Hepatocyte (in vitro differentiated cells): ENCODE measurements around the gene ACY1. TPM values are rescaled to one million over a fixed set of nuclear protein-coding genes. Genes with fewer than 3 reads are reported as not detected.

Source experiments
- DNase-seq: peaks from one replicate; pipeline ENCODE4 v3.0.0-alpha.2; 2016; ENCODE audit warnings: low spot score
- H2AFZ ChIP-seq: fragments of 200-600 bp; sonication (generic); 2 replicates; pipeline ENCODE4 v1.6.0; 2016; ENCODE audit warnings: antibody characterized with exemption, mild to moderate bottlenecking
- H3K27ac ChIP-seq: fragments of 200-600 bp; sonication (generic); 2 replicates; pipeline ENCODE4 v1.5.1; 2016; ENCODE audit warnings: mild to moderate bottlenecking
- H3K27me3 ChIP-seq: fragments of 200-600 bp; sonication (generic); 2 replicates; pipeline ENCODE4 v1.6.1; 2016
- H3K36me3 ChIP-seq: fragments of 200-600 bp; sonication (generic); replicated peaks from 2 replicates; pipeline ENCODE4 v1.5.1; 2016; ENCODE audit warnings: low read depth; ENCODE audit not compliant: insufficient read depth
- H3K4me1 ChIP-seq: fragments of 200-600 bp; sonication (generic); 2 replicates; pipeline ENCODE4 v1.5.1; 2016; ENCODE audit warnings: mild to moderate bottlenecking, moderate library complexity; ENCODE audit not compliant: insufficient read depth
- H3K4me2 ChIP-seq: fragments of 200-600 bp; sonication (generic); 2 replicates; pipeline ENCODE4 v1.6.0; 2016
- H3K4me3 ChIP-seq: fragments of 200-600 bp; sonication (generic); 2 replicates; pipeline ENCODE4 v1.5.1; 2016; ENCODE audit warnings: mild to moderate bottlenecking
- H3K79me2 ChIP-seq: fragments of 200-600 bp; sonication (generic); 2 replicates; pipeline ENCODE4 v1.6.0; 2017; ENCODE audit warnings: mild to moderate bottlenecking
- H3K9me2 ChIP-seq: fragments of 200-600 bp; sonication (generic); replicated peaks from 2 replicates; pipeline ENCODE4 v1.6.0; 2017; ENCODE audit warnings: mild to moderate bottlenecking; ENCODE audit not compliant: insufficient read depth
- H3K9me3 ChIP-seq: fragments of 200-600 bp; sonication (generic); 2 replicates; pipeline ENCODE4 v1.5.1; 2016; ENCODE audit warnings: low read depth, mild to moderate bottlenecking
- H4K20me1 ChIP-seq: fragments of 200-600 bp; sonication (generic); 2 replicates; pipeline ENCODE4 v1.6.0; 2016; ENCODE audit warnings: mild to moderate bottlenecking; ENCODE audit not compliant: insufficient read depth, poor library complexity, severe bottlenecking
- CTCF ChIP-seq: fragments of 200-600 bp; sonication (generic); IDR thresholded peaks from 2 replicates; pipeline ENCODE4 v1.5.1; 2016; ENCODE audit warnings: antibody characterized with exemption, mild to moderate bottlenecking; ENCODE audit not compliant: poor library complexity
- EZH2 ChIP-seq: fragments of 200-600 bp; sonication (generic); IDR thresholded peaks from 2 replicates; pipeline ENCODE4 v1.6.1; 2016; ENCODE audit warnings: antibody characterized with exemption, mild to moderate bottlenecking, borderline replicate concordance
- EZH2phosphoT487 ChIP-seq: fragments of 200-600 bp; sonication (generic); IDR thresholded peaks from one replicate; pipeline ENCODE4 v1.6.1; 2018; ENCODE audit warnings: antibody characterized with exemption, mild to moderate bottlenecking, low read depth, moderate library complexity; ENCODE audit not compliant: unreplicated experiment, severe bottlenecking
- WGBS: methylation state at CpG from one replicate; pipeline ENCODE4 v1.1.6; 2016; ENCODE audit warnings: low lambda C conversion rate; ENCODE audit errors: missing lambda C conversion rate; 5-methylcytosine and 5-hydroxymethylcytosine counted together
- polyA plus RNA-seq: library from polyadenylated mRNA; unstranded; fragments of >200 nt; fragmentation: Nextera tagmentation; extraction: Ambion mirVana; gene quantifications from 2 replicates; pipeline ENCODE4 v1.2.1, GENCODE V29; 2016
- total RNA-seq: library from RNA; depleted of rRNA; stranded (reverse); fragments of >200 nt; gene quantifications from 2 replicates; pipeline ENCODE4 v1.2.3, GENCODE V29; 2014

Gene ACY1
- total and polyA plus RNA-seq, 2 experiments from 2014 or later, result 164 to 183 TPM

- H3K4me3 ChIP-seq, result no peak overlapping the region
- no peaks in the 10 kb centered on the region for H3K9me3 ChIP-seq
- peaks cover 24% of the 10 kb centered on the region for H3K79me2 ChIP-seq
- H3K27me3 ChIP-seq, result no peaks in the 10 kb centered on the region
- no peaks in the 10 kb centered on the region for H4K20me1 ChIP-seq
- H3K27ac ChIP-seq, result no peak overlapping the region
- no peaks in the 10 kb centered on the region for H3K36me3 ChIP-seq
- TF ChIP-seq EZH2phosphoT487 (no peak), EZH2 (no peak), CTCF (no peak)
- no peak for DNase-seq
- no peaks in the 10 kb centered on the region for H3K9me2 ChIP-seq
- 90% methylated on average over 9 of the region's 9 CpGs for WGBS
- no peak overlapping the region for H3K4me2 ChIP-seq
- no peak overlapping the region for H2AFZ ChIP-seq
- peaks cover 10% of the 10 kb centered on the region for H3K4me1 ChIP-seq
Observed at GRCh38 chr3:51938780-51939425, 44.4 kb upstream of the ACY1 start.

DNA sequence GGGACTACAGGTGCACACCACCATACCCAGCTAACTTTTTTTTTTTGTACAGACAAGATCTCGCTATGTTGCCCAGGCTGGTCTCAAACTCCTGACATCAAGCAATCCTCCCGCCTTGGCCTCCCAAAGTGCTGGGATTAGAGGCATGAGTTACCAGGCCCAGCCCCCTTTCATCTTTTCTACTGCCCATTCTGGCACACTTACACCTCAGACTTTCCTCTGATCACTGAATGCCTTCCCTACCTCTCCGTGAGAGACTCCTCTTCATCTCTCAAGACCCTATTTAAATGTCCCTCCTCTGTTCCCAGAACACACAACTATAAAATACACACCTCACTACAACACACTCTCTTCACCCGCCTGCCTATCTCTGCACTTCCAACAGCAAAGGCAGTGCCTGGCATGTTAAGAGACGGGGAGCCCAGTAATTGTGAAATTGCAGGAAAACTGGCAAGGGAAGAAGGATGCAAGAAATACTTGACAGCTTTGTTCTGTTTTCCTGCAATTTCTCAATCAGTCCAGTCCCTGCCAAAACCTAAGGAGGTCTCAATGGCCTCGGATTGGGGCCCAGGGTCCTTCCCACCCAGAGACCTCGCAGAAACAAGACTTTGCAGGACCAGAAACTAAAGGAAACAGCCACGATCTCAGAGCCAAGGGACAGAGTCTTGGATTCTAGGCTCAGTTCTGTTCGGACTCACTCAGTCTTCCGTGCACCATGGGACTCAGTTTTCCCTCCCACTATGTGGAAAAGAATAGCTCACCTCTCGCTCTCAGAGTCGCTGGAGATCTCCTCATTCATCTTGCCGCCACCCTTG, 42.5 kb upstream of the ACY1 start:
- H3K36me3 ChIP-seq, result no peaks in the 10 kb centered on the region
- no peak for TF ChIP-seq EZH2phosphoT487
- no peak for TF ChIP-seq CTCF
- no peak for TF ChIP-seq EZH2
- no peaks in the 10 kb centered on the region for H3K9me3 ChIP-seq
- H2AFZ ChIP-seq, result peak overlapping the region; percentile 2
- H3K9me2 ChIP-seq, result no peaks in the 10 kb centered on the region
- peak overlapping the region; percentile 92 for H3K4me2 ChIP-seq
- WGBS, result 29% methylated on average over 13 of the region's 13 CpGs
- H3K4me1 ChIP-seq, result peaks cover 10% of the 10 kb centered on the region
- peak overlapping the region; percentile 21 for H3K4me3 ChIP-seq
- DNase-seq, result peak; percentile 23
- H3K27ac ChIP-seq, result peak overlapping the region; percentile 15
- no peaks in the 10 kb centered on the region for H3K27me3 ChIP-seq
- H3K79me2 ChIP-seq, result peaks cover 24% of the 10 kb centered on the region
- H4K20me1 ChIP-seq, result no peaks in the 10 kb centered on the region

- 2% methylated on average over 8 of the region's 20 CpGs for WGBS
Observed at GRCh38 chr3:51941463-51941797, 41.9 kb upstream of the ACY1 start.

More at GRCh38 chr3:51941463-51941797, 41.9 kb upstream of the ACY1 start:
- Histone ChIP-seq H4K20me1 (no peaks in the 10 kb centered on the region), H3K4me2 (peak overlapping the region; percentile 92), H3K27me3 (no peaks in the 10 kb centered on the region), H3K27ac (peak overlapping the region; percentile 15), H3K4me3 (peak overlapping the region; percentile 21), H3K4me1 (peaks cover 10% of the 10 kb centered on the region), H2AFZ (peak overlapping the region; percentile 2), H3K9me3 (no peaks in the 10 kb centered on the region), H3K79me2 (peaks cover 24% of the 10 kb centered on the region), H3K9me2 (no peaks in the 10 kb centered on the region), H3K36me3 (no peaks in the 10 kb centered on the region)
- DNase-seq, result no peak
- TF ChIP-seq EZH2 (no peak), EZH2phosphoT487 (no peak), CTCF (no peak)
